Activated CD4-positive, alpha-beta T cell treated with anti-CD3 and anti-CD28 coated beads, Interleukin-2, amount 10 ng/mL, durations not matched to agents 7 days and 5 days (primary cell): ENCODE results near the gene SMYD2. TPM values are rescaled to one million over a fixed set of nuclear protein-coding genes. Genes with fewer than 3 reads are reported as not detected.

Source experiments
- CTCF ChIA-PET: fragments of 350-600 bp; sonication (Branson Sonifier 250); formaldehyde crosslinking; loops from one replicate; lab custom pipeline; 2021; ENCODE audit warnings: antibody characterized with exemption; lab: Charles Lee
- POLR2A ChIA-PET: fragments of 350-600 bp; sonication (Branson Sonifier 250); formaldehyde crosslinking; loops from one replicate; lab custom pipeline; 2021; ENCODE audit warnings: antibody characterized with exemption; lab: Charles Lee
- DNase-seq: peaks from one replicate; pipeline ENCODE4 v3.0.0-alpha.2; 2020
- H3K27ac Mint-ChIP-seq: one replicate; pipeline ENCODE4 v1.8.0; 2021; ENCODE audit warnings: mild to moderate bottlenecking, moderate library complexity, mixed read lengths
- H3K27me3 Mint-ChIP-seq: one replicate; pipeline ENCODE4 v1.8.0; 2021; ENCODE audit warnings: mixed read lengths
- H3K36me3 Mint-ChIP-seq: one replicate; pipeline ENCODE4 v1.8.0; 2021; ENCODE audit warnings: low read depth, mixed read lengths
- H3K4me1 Mint-ChIP-seq: one replicate; pipeline ENCODE4 v1.8.0; 2021; ENCODE audit warnings: mixed read lengths
- H3K4me3 Mint-ChIP-seq: one replicate; pipeline ENCODE4 v1.8.0; 2021; ENCODE audit warnings: mild to moderate bottlenecking, moderate library complexity, mixed read lengths
- H3K9me3 Mint-ChIP-seq: one replicate; pipeline ENCODE4 v1.8.0; 2021; ENCODE audit warnings: mixed read lengths
- total RNA-seq, 2 experiments: library from RNA; stranded (reverse); gene quantifications; one replicate each; pipeline ENCODE4 v1.2.3, GENCODE V29; 2021

Gene SMYD2
- total RNA-seq, 2 experiments from 2014 or later = 39.6 to 41.3 TPM

- H3K27me3 Mint-ChIP-seq = no peaks in the 10 kb centered on the region
- no peak overlapping the region for H3K27ac Mint-ChIP-seq
- DNase-seq = no peak
- peaks cover 4% of the 10 kb centered on the region for H3K9me3 Mint-ChIP-seq
- no peaks in the 10 kb centered on the region for H3K4me1 Mint-ChIP-seq
- H3K36me3 Mint-ChIP-seq = peaks cover 7% of the 10 kb centered on the region
- ChIA-PET CTCF (interaction anchor here (1.0 to 1.4 kb wide), 3 partner anchors 12 to 34 kb away, joined by 3 to 4 read pairs (median 3); no protein-coding TSS in a partner anchor), POLR2A (no interaction called here)
- no peak overlapping the region for H3K4me3 Mint-ChIP-seq
Observed at GRCh38 chr1:214295934-214296333, 15.0 kb downstream of the SMYD2 start.

GRCh38 chr1:214296860-214297745 is 16.1 kb downstream of the SMYD2 start:
- CTCF ChIA-PET = interaction anchor here (1.1 to 1.4 kb wide), 4 partner anchors 10 to 350 kb away, joined by 3 to 4 read pairs (median 4); no protein-coding TSS in a partner anchor
- DNase-seq = no peak
- peaks cover 4% of the 10 kb centered on the region for H3K9me3 Mint-ChIP-seq
- POLR2A ChIA-PET = no interaction called here
- no peaks in the 10 kb centered on the region for H3K27me3 Mint-ChIP-seq
- no peaks in the 10 kb centered on the region for H3K4me1 Mint-ChIP-seq
- H3K36me3 Mint-ChIP-seq = peaks cover 7% of the 10 kb centered on the region
- H3K27ac Mint-ChIP-seq = no peak overlapping the region
- H3K4me3 Mint-ChIP-seq = no peak overlapping the region

GRCh38 chr1:214300149-214300780 is 19.3 kb downstream of the SMYD2 start:
- Mint-ChIP-seq H3K27me3 (no peaks in the 10 kb centered on the region), H3K27ac (no peak overlapping the region), H3K36me3 (peaks cover 7% of the 10 kb centered on the region), H3K4me1 (peaks cover 8% of the 10 kb centered on the region), H3K4me3 (no peak overlapping the region), H3K9me3 (peaks cover 4% of the 10 kb centered on the region)
- CTCF ChIA-PET = interaction anchor here (2.2 kb wide), 1 partner anchor 30 kb away, joined by 7 read pairs; no protein-coding TSS in a partner anchor
- no peak for DNase-seq
- POLR2A ChIA-PET = no interaction called here

GRCh38 chr1:214301526-214301925 is 20.6 kb downstream of the SMYD2 start:
- ChIA-PET CTCF (interaction anchor here (2.2 kb wide), 1 partner anchor 28 kb away, joined by 7 read pairs; no protein-coding TSS in a partner anchor), POLR2A (no interaction called here)
- Mint-ChIP-seq H3K4me3 (no peak overlapping the region), H3K36me3 (peaks cover 7% of the 10 kb centered on the region), H3K27ac (no peak overlapping the region), H3K27me3 (no peaks in the 10 kb centered on the region), H3K9me3 (peaks cover 4% of the 10 kb centered on the region), H3K4me1 (peaks cover 8% of the 10 kb centered on the region)
- no peak for DNase-seq

GRCh38 chr1:214303141-214303930 is 22.4 kb downstream of the SMYD2 start:
- H3K4me3 Mint-ChIP-seq = no peak overlapping the region
- ChIA-PET CTCF (interaction anchor here (0.6 to 1.8 kb wide), 5 partner anchors 15 to 45 kb away, joined by 3 to 4 read pairs (median 3); no protein-coding TSS in a partner anchor), POLR2A (no interaction called here)

GRCh38 chr1:214305164-214305751 is 24.3 kb downstream of the SMYD2 start:
- H3K4me1 Mint-ChIP-seq = peaks cover 21% of the 10 kb centered on the region
- no peak overlapping the region for H3K27ac Mint-ChIP-seq
- no peak overlapping the region for H3K4me3 Mint-ChIP-seq
- DNase-seq = no peak
- no peaks in the 10 kb centered on the region for H3K27me3 Mint-ChIP-seq
- ChIA-PET POLR2A (no interaction called here), CTCF (interaction anchor here (1.2 to 1.3 kb wide), 2 partner anchors 16 to 27 kb away, joined by 3 to 4 read pairs; no protein-coding TSS in a partner anchor)
- peaks cover 5% of the 10 kb centered on the region for H3K36me3 Mint-ChIP-seq
- H3K9me3 Mint-ChIP-seq = no peaks in the 10 kb centered on the region

More at GRCh38 chr1:214303141-214303930, 22.4 kb downstream of the SMYD2 start:
- H3K27ac Mint-ChIP-seq = no peak overlapping the region
- H3K9me3 Mint-ChIP-seq = no peaks in the 10 kb centered on the region
- peaks cover 8% of the 10 kb centered on the region for H3K4me1 Mint-ChIP-seq
- no peaks in the 10 kb centered on the region for H3K27me3 Mint-ChIP-seq
- H3K36me3 Mint-ChIP-seq = peaks cover 3% of the 10 kb centered on the region
- DNase-seq = no peak

GRCh38 chr1:214306269-214306668 is 25.3 kb downstream of the SMYD2 start:
- no peak for DNase-seq
- CTCF ChIA-PET = interaction anchor here (0.6 to 1.6 kb wide), 4 partner anchors 11 to 1586 kb away, joined by 3 to 5 read pairs (median 4); no protein-coding TSS in a partner anchor
- peaks cover 28% of the 10 kb centered on the region for H3K4me1 Mint-ChIP-seq
- H3K9me3 Mint-ChIP-seq = no peaks in the 10 kb centered on the region
- H3K27ac Mint-ChIP-seq = no peak overlapping the region
- POLR2A ChIA-PET = no interaction called here
- peaks cover 5% of the 10 kb centered on the region for H3K36me3 Mint-ChIP-seq
- H3K27me3 Mint-ChIP-seq = no peaks in the 10 kb centered on the region
- H3K4me3 Mint-ChIP-seq = no peak overlapping the region

GRCh38 chr1:214310010-214310409 is 29.1 kb downstream of the SMYD2 start:
- Mint-ChIP-seq H3K36me3 (peaks cover 5% of the 10 kb centered on the region), H3K9me3 (no peaks in the 10 kb centered on the region), H3K4me1 (peaks cover 26% of the 10 kb centered on the region), H3K27ac (no peak overlapping the region), H3K27me3 (no peaks in the 10 kb centered on the region), H3K4me3 (peak overlapping the region; percentile 24)
- no peak for DNase-seq
- ChIA-PET POLR2A (no interaction called here), CTCF (no interaction called here)

- Mint-ChIP-seq H3K27ac (peak overlapping the region; percentile 63), H3K36me3 (peaks cover 9% of the 10 kb centered on the region), H3K4me3 (peak overlapping the region; percentile 62), H3K9me3 (no peaks in the 10 kb centered on the region), H3K4me1 (peaks cover 26% of the 10 kb centered on the region), H3K27me3 (no peaks in the 10 kb centered on the region)
- ChIA-PET POLR2A (no interaction called here), CTCF (interaction anchor here (1.1 to 1.2 kb wide), 2 partner anchors 17 to 50 kb away, joined by 3 to 7 read pairs; no protein-coding TSS in a partner anchor)
- no peak for DNase-seq
Observed at GRCh38 chr1:214310777-214311690, 30.1 kb downstream of the SMYD2 start.

GRCh38 chr1:214312530-214313051 is 31.6 kb downstream of the SMYD2 start:
- ChIA-PET CTCF (interaction anchor here (1.0 kb wide), 1 partner anchor 19 kb away, joined by 3 read pairs; no protein-coding TSS in a partner anchor), POLR2A (no interaction called here)
- Mint-ChIP-seq H3K4me1 (peaks cover 27% of the 10 kb centered on the region), H3K27me3 (no peaks in the 10 kb centered on the region), H3K36me3 (peaks cover 16% of the 10 kb centered on the region), H3K4me3 (no peak overlapping the region), H3K27ac (no peak overlapping the region), H3K9me3 (no peaks in the 10 kb centered on the region)
- no peak for DNase-seq
